Activated T-helper 17 cell treated with anti-CD3 and anti-CD28 coated beads, Interleukin-2, amount 50 U/mL, for 72 hours (primary cell): ENCODE results near the gene NR0B2. TPM values are rescaled to one million over a fixed set of nuclear protein-coding genes. Genes with fewer than 3 reads are reported as not detected.

Source experiments
- total RNA-seq, 2 donors: library from RNA; stranded (reverse); gene quantifications; one replicate each; pipeline ENCODE4 v1.2.3, GENCODE V29; 2022

The NR0B2 gene
- total RNA-seq, 2 donors from 2014 or later: not detected

Other genes starting within 250 kb of the NR0B2 start
- 10 to 100 TPM; 72.5 to 83.4 TPM for gene ARID1A, start 218.0 kb downstream of the NR0B2 start, total RNA-seq
- gene PIGV, start 126.0 kb downstream of the NR0B2 start, total RNA-seq: 10 to 100 TPM; 14.0 to 18.1 TPM
- 10 to 100 TPM; 84.3 to 86.1 TPM for gene ZDHHC18, start 87.3 kb downstream of the NR0B2 start, total RNA-seq
- gene SFN, start 50.8 kb downstream of the NR0B2 start, total RNA-seq: 1 to 10 TPM; 4.3 to 4.7 TPM
- 10 to 100 TPM; 44.8 to 61.4 TPM for gene GPN2, start 23.7 kb downstream of the NR0B2 start, total RNA-seq
- gene GPATCH3, start 13.5 kb downstream of the NR0B2 start, total RNA-seq: 10 to 100 TPM in 1 of 2 donors, 1 to 10 TPM in 1; 9.4 to 13.4 TPM
- 100 to 1,000 TPM in 1 of 2 donors, 10 to 100 TPM in 1; 45.0 to 108 TPM for gene NUDC, start 7.8 kb upstream of the NR0B2 start, total RNA-seq
- gene KDF1, start 46.5 kb upstream of the NR0B2 start, total RNA-seq: not detected
- not detected for gene TRNP1, start 79.7 kb upstream of the NR0B2 start, total RNA-seq
- not detected for gene TENT5B, start 98.9 kb upstream of the NR0B2 start, total RNA-seq
- 10 to 100 TPM; 15.3 to 20.6 TPM for gene SLC9A1, start 241.2 kb upstream of the NR0B2 start, total RNA-seq